Sigmoid colon (tissue), 7 donors: Measurements from ENCODE around the gene CNOT1. TPM values are rescaled to one million over a fixed set of nuclear protein-coding genes. Genes with fewer than 3 reads are reported as not detected.
A peak's percentile ranks its signal among the peaks of the same experiment; 100 is the strongest.
"Not testable (repeated sequence)": the region's sequence is repeated elsewhere in the genome, so short reads cannot be mapped to it uniquely, and the experiment has no call there.

Experiments used
- DNase-seq: peaks from one replicate; pipeline ENCODE4 v3.0.0-alpha.2; 2019
- H3K27ac ChIP-seq, 4 donors: fragments of 200-600 bp; sonication (generic); one replicate each; pipeline ENCODE4 v1.5.1; 2016 to 2019; ENCODE audit warnings: mild to moderate bottlenecking in 1 of 4
- H3K27me3 ChIP-seq, 3 donors: fragments of 200-600 bp; sonication (generic); one replicate each; pipeline ENCODE4 v1.5.1; 2019; ENCODE audit warnings: mild to moderate bottlenecking in 1 of 3
- H3K36me3 ChIP-seq, 4 donors: fragments of 200-600 bp; sonication (generic); one replicate each; pipeline ENCODE4 v1.5.1; 2016 to 2019
- H3K4me1 ChIP-seq, 4 donors: fragments of 200-600 bp; sonication (generic); one replicate each; pipeline ENCODE4 v1.5.1; 2017 to 2019
- H3K4me3 ChIP-seq, 4 donors: fragments of 200-600 bp; sonication (generic); one replicate each; pipeline ENCODE4 v1.5.1; 2017 to 2019; ENCODE audit warnings: mild to moderate bottlenecking in 2 of 4, moderate library complexity in 1 of 4
- H3K9me3 ChIP-seq, 4 donors: fragments of 200-600 bp in 3 of 4; sonication (generic) in 3 of 4; one replicate each; pipeline versions ENCODE4 v1.5.1 to v1.6.1; 2013 to 2019
- CTCF ChIP-seq, 4 experiments: fragments of 450-650 bp in 3 of 4; fragments of 200-600 bp in 1 of 4; IDR thresholded peaks; one replicate each; pipeline ENCODE4 v1.5.1; 2016 to 2019; ENCODE audit warnings: antibody characterized with exemption in 4 of 4, mild to moderate bottlenecking in 3 of 4, moderate library complexity in 2 of 4
- EP300 ChIP-seq, 4 donors: sonication (generic); formaldehyde crosslinking; IDR thresholded peaks; one replicate each; pipeline ENCODE4 v1.6.1; 2017; ENCODE audit warnings: antibody characterized with exemption in 4 of 4
- POLR2A ChIP-seq, 2 donors: fragments of 450-650 bp; IDR thresholded peaks; one replicate each; pipeline ENCODE4 v1.6.1; 2016; ENCODE audit warnings: antibody characterized with exemption in 2 of 2, mild to moderate bottlenecking in 2 of 2, moderate library complexity in 2 of 2
- POLR2AphosphoS5 ChIP-seq, 4 donors: sonication (generic); formaldehyde crosslinking; IDR thresholded peaks; one replicate each; pipeline ENCODE4 v1.6.1; 2017; ENCODE audit warnings: antibody characterized with exemption in 4 of 4
- WGBS, 2 donors: extraction: QIAGEN DNeasy Blood & Tissue Kit; methylation state at CpG; one replicate each; pipeline ENCODE4 v1.1.7; 2013; 5-methylcytosine and 5-hydroxymethylcytosine counted together
- intact Hi-C: fragments of 100-400 bp; cut with DNase I; formaldehyde crosslinking; loops from one replicate; pipeline ENCODE4 v1.15.1; 2023
- polyA plus RNA-seq, 3 donors: library from polyadenylated mRNA; stranded (reverse); fragments of 200-250 nt; gene quantifications; one replicate each; pipeline ENCODE4 v1.2.3, GENCODE V29; 2013
- total RNA-seq, 4 donors: library from RNA; depleted of rRNA; stranded (reverse); fragments of >200 nt; gene quantifications; one replicate each; pipeline ENCODE4 v1.1.0, GENCODE V29; 2016
- donor health status: healthy with polysubstance abuse.
- donor health status: Bipolar disorder and iron deficiency.
- donor health status: healthy.

Gene CNOT1
- total and polyA plus RNA-seq, 7 donors, result 61.3 to 112 (median 79.6) TPM

GRCh38 chr16:58670177-58670576 lies 40.6 kb upstream of the CNOT1 start:
- H3K36me3 ChIP-seq, result peaks cover 0 to 59% (median 3%) of the 10 kb centered on the region in 4 donors
- no peaks in the 10 kb centered on the region for H3K27me3 ChIP-seq
- no peak overlapping the region for H3K27ac ChIP-seq
- no peaks in the 10 kb centered on the region for H3K9me3 ChIP-seq
- no peaks in the 10 kb centered on the region for H3K4me1 ChIP-seq
- no peak overlapping the region for H3K4me3 ChIP-seq
- no peak for TF ChIP-seq EP300 (IDR thresholded peaks at IDR 0.05)
- no peak for TF ChIP-seq POLR2A (IDR thresholded peaks at IDR 0.05)
- TF ChIP-seq POLR2AphosphoS5 (IDR thresholded peaks at IDR 0.05), result no peak
- TF ChIP-seq CTCF (IDR thresholded peaks at IDR 0.05), result no peak
- intact Hi-C loops, result no loop called here
- no peak for DNase-seq

- WGBS, 2 donors, result 86 to 91% methylated on average over 8 of the region's 8 CpGs
- DNase-seq, result no peak
- H3K27me3 ChIP-seq, result no peaks in the 10 kb centered on the region
- no peaks in the 10 kb centered on the region for H3K9me3 ChIP-seq
- peaks cover 0 to 22% (median 3%) of the 10 kb centered on the region in 4 donors for H3K36me3 ChIP-seq
- intact Hi-C loops, result no loop called here
- no peaks in the 10 kb centered on the region for H3K4me1 ChIP-seq
- TF ChIP-seq POLR2AphosphoS5 (IDR thresholded peaks at IDR 0.05) (no peak), POLR2A (IDR thresholded peaks at IDR 0.05) (no peak), CTCF (IDR thresholded peaks at IDR 0.05) (no peak), EP300 (IDR thresholded peaks at IDR 0.05) (no peak)
- no peak overlapping the region for H3K4me3 ChIP-seq
- H3K27ac ChIP-seq, result no peak overlapping the region
Observed at GRCh38 chr16:58665200-58665599, 35.6 kb upstream of the CNOT1 start.

- no peak overlapping the region for H3K4me3 ChIP-seq
- intact Hi-C loops, result loop anchor here (5.0 kb wide), 1 partner anchor 324 kb away; no protein-coding TSS in a partner anchor
- no peaks in the 10 kb centered on the region for H3K9me3 ChIP-seq
- H3K4me1 ChIP-seq, result no peaks in the 10 kb centered on the region
- no peak for TF ChIP-seq POLR2AphosphoS5 (IDR thresholded peaks at IDR 0.05)
- no peak for TF ChIP-seq EP300 (IDR thresholded peaks at IDR 0.05)
- peak in 3 of 4 experiments; percentile 16 to 49 (median 23) for TF ChIP-seq CTCF (IDR thresholded peaks at IDR 0.05)
- H3K27me3 ChIP-seq, result no peaks in the 10 kb centered on the region
- DNase-seq, result no peak
- 39 to 48% methylated on average over 12 of the region's 12 CpGs for WGBS, 2 donors
- H3K36me3 ChIP-seq, result no peaks in the 10 kb centered on the region
- no peak overlapping the region for H3K27ac ChIP-seq
Observed at GRCh38 chr16:58661199-58661830, 31.7 kb upstream of the CNOT1 start.

GRCh38 chr16:58659911-58660310 lies 30.3 kb upstream of the CNOT1 start:
- 74 to 91% methylated on average over 11 of the region's 11 CpGs for WGBS, 2 donors
- H3K27me3 ChIP-seq, result not testable (repeated sequence)
- intact Hi-C loops, result loop anchor here (5.0 kb wide), 1 partner anchor 323 kb away; no protein-coding TSS in a partner anchor

GRCh38 chr16:58658796-58659211 lies 29.2 kb upstream of the CNOT1 start:
- Histone ChIP-seq H3K36me3 (no peaks in the 10 kb centered on the region), H3K27me3 (no peaks in the 10 kb centered on the region), H3K4me3 (no peak overlapping the region), H3K4me1 (no peaks in the 10 kb centered on the region), H3K27ac (no peak overlapping the region), H3K9me3 (no peaks in the 10 kb centered on the region)
- 85 to 90% methylated on average over 3 of the region's 3 CpGs for WGBS, 2 donors
- no peak for DNase-seq
- no peak for TF ChIP-seq POLR2A (IDR thresholded peaks at IDR 0.05)
- intact Hi-C loops, result no loop called here

More at GRCh38 chr16:58659911-58660310, 30.3 kb upstream of the CNOT1 start:
- not testable (repeated sequence) for DNase-seq, H3K4me1 ChIP-seq, H3K9me3 ChIP-seq, H3K4me3 ChIP-seq, H3K27ac ChIP-seq, H3K36me3 ChIP-seq

GRCh38 chr16:58656899-58657298 lies 27.3 kb upstream of the CNOT1 start:
- WGBS, 2 donors, result 29 to 74% methylated on average over 4 of the region's 4 CpGs
- H3K4me1 ChIP-seq, result no peaks in the 10 kb centered on the region
- intact Hi-C loops, result no loop called here

More at GRCh38 chr16:58656899-58657298, 27.3 kb upstream of the CNOT1 start:
- no peak overlapping the region for H3K4me3 ChIP-seq
- H3K9me3 ChIP-seq, result no peaks in the 10 kb centered on the region
- H3K27ac ChIP-seq, result no peak overlapping the region
- no peak for DNase-seq
- H3K36me3 ChIP-seq, result no peaks in the 10 kb centered on the region
- TF ChIP-seq POLR2A (IDR thresholded peaks at IDR 0.05), result no peak
- no peaks in the 10 kb centered on the region for H3K27me3 ChIP-seq
